Endothelial cell of umbilical vein (primary cell): ENCODE results near the gene KRT3. TPM values are rescaled to one million over a fixed set of nuclear protein-coding genes. Genes with fewer than 3 reads are reported as not detected.

Experiments used
- BruUV-seq: library from RNA; stranded (reverse); fragments of 400-500 nt; replicated peaks from 2 replicates; lab custom pipeline; 2021; lab: Mats Ljungman, UMichigan
- CTCF ChIA-PET: fragments of 300-600, 350-600 bp; sonication (Branson Sonifier 250); formaldehyde crosslinking; loops from one replicate; lab custom pipeline; 2021; ENCODE audit warnings: antibody characterized with exemption, inconsistent platforms; lab: Charles Lee
- POLR2A ChIA-PET: fragments of 300-600, 350-600 bp; sonication (Branson Sonifier 250); formaldehyde crosslinking; loops from one replicate; lab custom pipeline; 2021; ENCODE audit warnings: antibody characterized with exemption, inconsistent platforms; lab: Charles Lee
- DNase-seq: peaks from one replicate; pipeline ENCODE4 v3.0.0-alpha.2; 2011; ENCODE audit warnings: low read depth, low spot score
- FAIRE-seq: peaks from 2 replicates; lab custom pipeline; 2011; peaks lifted over from hg19 to GRCh38; lab: Jason Lieb, UNC
- H2AFZ ChIP-seq: 2 replicates; pipeline ENCODE4 v1.6.0; 2012; ENCODE audit warnings: low read depth, low read length, control low read depth, inconsistent platforms
- H3K27ac ChIP-seq: 2 replicates; pipeline ENCODE4 v1.5.1; 2011; ENCODE audit warnings: low read depth, mild to moderate bottlenecking, control low read depth, low read length, moderate library complexity; ENCODE audit not compliant: insufficient read depth
- H3K27me3 ChIP-seq, 2 experiments: 2 replicates each; pipeline versions ENCODE4 v1.6.0 to v1.6.1; 2011; ENCODE audit warnings: low read length in 2 of 2, mixed read lengths in 1 of 2; ENCODE audit not compliant: control insufficient read depth in 2 of 2, insufficient read depth in 2 of 2
- H3K36me3 ChIP-seq, 2 experiments: 2 replicates in 1 of 2; 3 replicates in 1 of 2; pipeline ENCODE4 v1.5.1; 2011; ENCODE audit warnings: low read length in 2 of 2, mild to moderate bottlenecking in 1 of 2, moderate library complexity in 1 of 2; ENCODE audit not compliant: control insufficient read depth in 2 of 2, insufficient read depth in 2 of 2; ENCODE audit errors: extremely low read depth in 1 of 2
- H3K4me1 ChIP-seq: 3 replicates; pipeline ENCODE4 v1.5.1; 2011; ENCODE audit warnings: mild to moderate bottlenecking, low read length; ENCODE audit not compliant: control insufficient read depth, insufficient read depth; ENCODE audit errors: extremely low read depth
- H3K4me2 ChIP-seq: 2 replicates; pipeline ENCODE4 v1.6.1; 2011; ENCODE audit warnings: low read length, control low read depth, mixed read lengths; ENCODE audit not compliant: insufficient read depth
- H3K4me3 ChIP-seq, 3 experiments: fragments of 200-600 bp in 1 of 3; sonication (generic), shearing (Covaris generic) in 1 of 3; replicated peaks in 1 of 3; 2 replicates each; pipeline ENCODE4 v1.5.1; 2011 to 2016; ENCODE audit warnings: control low read depth in 3 of 3, low read length in 3 of 3, mild to moderate bottlenecking in 2 of 3, inconsistent platforms in 1 of 3, low read depth in 1 of 3, moderate library complexity in 1 of 3; ENCODE audit not compliant: insufficient read depth in 1 of 3
- H3K79me2 ChIP-seq: 2 replicates; pipeline ENCODE4 v1.6.0; 2012; ENCODE audit warnings: low read length, inconsistent platforms; ENCODE audit not compliant: control insufficient read depth, insufficient read depth
- H3K9ac ChIP-seq: replicated peaks from 2 replicates; pipeline ENCODE3; 2011; ENCODE audit warnings: low read length, control low read depth; ENCODE audit not compliant: insufficient read depth; ENCODE audit errors: extremely low read depth
- H3K9me1 ChIP-seq: replicated peaks from 3 replicates; pipeline ENCODE4 v1.6.0; 2011; ENCODE audit warnings: mild to moderate bottlenecking, low read length; ENCODE audit not compliant: control insufficient read depth, insufficient read depth; ENCODE audit errors: extremely low read depth
- H3K9me3 ChIP-seq: replicated peaks from 2 replicates; pipeline ENCODE4 v1.5.1; 2012; ENCODE audit warnings: low read length, inconsistent platforms; ENCODE audit not compliant: control insufficient read depth, insufficient read depth
- H4K20me1 ChIP-seq: replicated peaks from 2 replicates; pipeline ENCODE3; 2011; ENCODE audit warnings: mild to moderate bottlenecking, low read length; ENCODE audit not compliant: control insufficient read depth, insufficient read depth; ENCODE audit errors: extremely low read depth
- CTCF ChIP-seq, 2 donors: IDR thresholded peaks; 1 replicate in 1 of 2; 2 replicates in 1 of 2; pipeline ENCODE4 v1.5.1; 2011; ENCODE audit warnings: low read length in 2 of 2, mild to moderate bottlenecking in 2 of 2, moderate library complexity in 2 of 2, control low read depth in 1 of 2, inconsistent platforms in 1 of 2, low read depth in 1 of 2; ENCODE audit not compliant: insufficient read depth in 1 of 2; ENCODE audit errors: extremely low read depth in 1 of 2
- EZH2 ChIP-seq: IDR thresholded peaks from 2 replicates; pipeline ENCODE4 v1.6.1; 2012; ENCODE audit warnings: borderline replicate concordance, low read depth, mild to moderate bottlenecking, moderate library complexity, low read length, inconsistent platforms; ENCODE audit not compliant: severe bottlenecking
- FOS ChIP-seq: IDR thresholded peaks from 2 replicates; pipeline ENCODE4 v1.6.1; 2011; ENCODE audit warnings: mild to moderate bottlenecking, low read length, moderate library complexity, borderline replicate concordance; ENCODE audit not compliant: insufficient read depth
- GATA2 ChIP-seq: IDR thresholded peaks from 2 replicates; pipeline ENCODE4 v1.7.0; 2011; ENCODE audit warnings: low read depth, mild to moderate bottlenecking, moderate library complexity, mixed read lengths, low read length; ENCODE audit not compliant: insufficient read length, insufficient read depth
- JUN ChIP-seq: IDR thresholded peaks from 2 replicates; pipeline ENCODE4 v1.6.1; 2011; ENCODE audit warnings: borderline replicate concordance, low read depth; ENCODE audit not compliant: insufficient read length, insufficient read depth
- MAX ChIP-seq: IDR thresholded peaks from 2 replicates; pipeline ENCODE4 v1.6.1; 2011; ENCODE audit not compliant: insufficient read depth, insufficient read length
- MYC ChIP-seq: IDR thresholded peaks from one replicate; pipeline ENCODE4 v1.6.1; 2011; ENCODE audit warnings: mild to moderate bottlenecking, low read depth, low read length
- POLR2A ChIP-seq: IDR thresholded peaks from 2 replicates; pipeline ENCODE4 v1.6.1; 2012; ENCODE audit warnings: low read depth, mild to moderate bottlenecking, control low read depth, low read length
- POLR2AphosphoS5 ChIP-seq: IDR thresholded peaks from 2 replicates; pipeline ENCODE4 v1.6.1; 2012; ENCODE audit warnings: low read depth, mild to moderate bottlenecking, control low read depth, low read length, moderate library complexity; ENCODE audit not compliant: insufficient read depth
- dilution Hi-C: fragments of 300-500 bp; cut with MboI; formaldehyde crosslinking; loops from one replicate; pipeline ENCODE4 v1.15.0; 2019; ENCODE audit warnings: low sequenced_read_pairs; ENCODE audit not compliant: extremely low pct_ligation_motif_present
- intact Hi-C: fragments of 100-400 bp; cut with micrococcal nuclease; formaldehyde crosslinking; loops from one replicate; pipeline ENCODE4 v1.10.0; 2022
- polyA plus RNA-seq, 4 experiments: library from polyadenylated mRNA; depleted of rRNA in 3 of 4; stranded (reverse) in 3 of 4; unstranded in 1 of 4; fragments of >200 nt; gene quantifications; 2 replicates each; pipeline versions ENCODE4 v1.2.1 to v1.2.3, GENCODE V29; 2011 to 2012; ENCODE audit warnings: missing spikeins in 1 of 4
- total RNA-seq: library from RNA; stranded (reverse); gene quantifications from 2 replicates; pipeline ENCODE4 v1.2.3, GENCODE V29; 2021

KRT3 gene
- total and polyA plus RNA-seq, 2 donors (not counting 3 experiments of a cell fraction or from before 2014, with no cell fraction given), result not detected

GRCh38 chr12:52812073-52812400, 16.1 kb upstream of the KRT3 start:
- no TSS peak for BruUV-seq
- no peaks in the 10 kb centered on the region for H3K4me1 ChIP-seq
- no peaks in the 10 kb centered on the region for H3K27me3 ChIP-seq
- no peak overlapping the region for H3K4me2 ChIP-seq
- no peaks in the 10 kb centered on the region for H3K79me2 ChIP-seq
- intact Hi-C loops (no loop called here), dilution Hi-C loops (no loop called here)
- no peaks in the 10 kb centered on the region for H3K9me1 ChIP-seq
- H3K4me3 ChIP-seq, result no peak overlapping the region
- DNase-seq (no peak), FAIRE-seq (no peak)
- H4K20me1 ChIP-seq, result no peaks in the 10 kb centered on the region
- ChIA-PET CTCF (no interaction called here), POLR2A (no interaction called here)
- no peaks in the 10 kb centered on the region for H3K9me3 ChIP-seq
- TF ChIP-seq MYC (no peak), MAX (no peak), FOS (no peak), POLR2AphosphoS5 (no peak), JUN (no peak), GATA2 (no peak), POLR2A (no peak), CTCF (IDR thresholded peaks at IDR 0.05; ENCODE audit: extremely low read depth in 1 of 2, insufficient read depth in 1 of 2, low read depth in 1 of 2, low read length in 2 of 2) (no peak), EZH2 (no peak)
- H3K9ac ChIP-seq, result no peak overlapping the region
- no peaks in the 10 kb centered on the region for H3K36me3 ChIP-seq
- H3K27ac ChIP-seq, result no peak overlapping the region
- no peak overlapping the region for H2AFZ ChIP-seq
